Measurements from ENCODE around the gene ADCY1.

Gene ADCY1

GRCh38 chr7:45623157-45623556 lies 49.0 kb downstream of the ADCY1 start:
- DNase-seq (ENCODE audit: low read depth in 2 of 2, low spot score in 1 of 2): no peak

- no peak for DNase-seq (ENCODE audit: low read depth in 2 of 2, low spot score in 1 of 2)
These were observed 49.7 kb downstream of the ADCY1 start for GRCh38 chr7:45623740-45624391.

GRCh38 chr7:45624392-45624760 lies 50.2 kb downstream of the ADCY1 start:
- no peak for DNase-seq (ENCODE audit: low read depth in 2 of 2, low spot score in 1 of 2)

- DNase-seq (ENCODE audit: low read depth in 2 of 2, low spot score in 1 of 2): no peak
These were observed 50.9 kb downstream of the ADCY1 start for GRCh38 chr7:45625067-45625466.

- no peak for DNase-seq (ENCODE audit: low read depth in 2 of 2, low spot score in 1 of 2)
These were observed 51.7 kb downstream of the ADCY1 start for GRCh38 chr7:45625714-45626440.

- no peak for DNase-seq (ENCODE audit: low read depth in 2 of 2, low spot score in 1 of 2)
These were observed 52.6 kb downstream of the ADCY1 start for GRCh38 chr7:45626441-45627430.

GRCh38 chr7:45627691-45628456 lies 53.7 kb downstream of the ADCY1 start:
- no peak for DNase-seq (ENCODE audit: low read depth in 2 of 2, low spot score in 1 of 2)

GRCh38 chr7:45631569-45631968 lies 57.4 kb downstream of the ADCY1 start:
- no peak for DNase-seq (ENCODE audit: low read depth in 2 of 2, low spot score in 1 of 2)

- no peak for DNase-seq (ENCODE audit: low read depth in 2 of 2, low spot score in 1 of 2)
These were observed 62.6 kb downstream of the ADCY1 start for GRCh38 chr7:45636733-45637132.

- no peak for DNase-seq (ENCODE audit: low read depth in 2 of 2, low spot score in 1 of 2)
These were observed 64.7 kb downstream of the ADCY1 start for GRCh38 chr7:45638916-45639315.

- no peak for DNase-seq (ENCODE audit: low read depth in 2 of 2, low spot score in 1 of 2)
These were observed 67.9 kb downstream of the ADCY1 start for GRCh38 chr7:45642044-45642443.

- DNase-seq (ENCODE audit: low read depth in 2 of 2, low spot score in 1 of 2): no peak
These were observed 69.5 kb downstream of the ADCY1 start for GRCh38 chr7:45643630-45644029.

GRCh38 chr7:45644237-45644636 lies 70.1 kb downstream of the ADCY1 start:
- DNase-seq (ENCODE audit: low read depth in 2 of 2, low spot score in 1 of 2): no peak

GRCh38 chr7:45645141-45645969 lies 71.2 kb downstream of the ADCY1 start:
- DNase-seq (ENCODE audit: low read depth in 2 of 2, low spot score in 1 of 2): no peak

GRCh38 chr7:45646207-45646821 lies 72.1 kb downstream of the ADCY1 start:
- DNase-seq (ENCODE audit: low read depth in 2 of 2, low spot score in 1 of 2): no peak

- DNase-seq (ENCODE audit: low read depth in 2 of 2, low spot score in 1 of 2): no peak
These were observed 73.0 kb downstream of the ADCY1 start for GRCh38 chr7:45646996-45647825.

GRCh38 chr7:45647967-45648670 lies 74.0 kb downstream of the ADCY1 start:
- no peak for DNase-seq (ENCODE audit: low read depth in 2 of 2, low spot score in 1 of 2)

- no peak for DNase-seq (ENCODE audit: low read depth in 2 of 2, low spot score in 1 of 2)
These were observed 74.5 kb downstream of the ADCY1 start for GRCh38 chr7:45648671-45648995.

All from stimulated activated CD8-positive, alpha-beta memory T cell treated with anti-CD3 and anti-CD28 coated beads, Interleukin-4, amount 100 ng/mL, for 4 hours (primary cell).